SW 1271 (cell line): ENCODE results near the gene MTUS2.

Experiments used
- DNase-seq, 2 experiments: peaks; one replicate each; lab custom pipeline; 2025; lab: John Stamatoyannopoulos, UW

MTUS2 gene

GRCh38 chr13:28859069-28859468, 38.9 kb downstream of the MTUS2 start:
- DNase-seq: no peak

GRCh38 chr13:28859717-28860116, 39.6 kb downstream of the MTUS2 start:
- no peak for DNase-seq

- no peak for DNase-seq
These were observed 44.4 kb downstream of the MTUS2 start for GRCh38 chr13:28864544-28864943.

- DNase-seq: no peak
These were observed 45.1 kb downstream of the MTUS2 start for GRCh38 chr13:28865149-28865744.

- DNase-seq: no peak
These were observed 45.8 kb downstream of the MTUS2 start for GRCh38 chr13:28865951-28866350.

- no peak for DNase-seq
These were observed 46.8 kb downstream of the MTUS2 start for GRCh38 chr13:28866932-28867331.

- no peak for DNase-seq
These were observed 47.4 kb downstream of the MTUS2 start for GRCh38 chr13:28867564-28867963.

GRCh38 chr13:28872427-28873176, 52.5 kb downstream of the MTUS2 start:
- no peak for DNase-seq

- no peak for DNase-seq
These were observed 55.9 kb downstream of the MTUS2 start for GRCh38 chr13:28875846-28876615.

- DNase-seq: no peak
These were observed 57.3 kb downstream of the MTUS2 start for GRCh38 chr13:28877408-28877807.

- no peak for DNase-seq
These were observed 65.0 kb downstream of the MTUS2 start for GRCh38 chr13:28885181-28885580.

GRCh38 chr13:28889086-28889732, 69.1 kb downstream of the MTUS2 start:
- DNase-seq: no peak

- DNase-seq: no peak
These were observed 70.6 kb downstream of the MTUS2 start for GRCh38 chr13:28890712-28891111.

- no peak for DNase-seq
These were observed 97.9 kb downstream of the MTUS2 start for GRCh38 chr13:28918030-28918429.

GRCh38 chr13:28922341-28922740, 102.2 kb downstream of the MTUS2 start:
- no peak for DNase-seq

GRCh38 chr13:28935104-28935503, 115.0 kb downstream of the MTUS2 start:
- no peak for DNase-seq

GRCh38 chr13:28942906-28943305, 122.8 kb downstream of the MTUS2 start:
- DNase-seq: no peak

- no peak for DNase-seq
These were observed 133.7 kb downstream of the MTUS2 start for GRCh38 chr13:28953714-28954418.

- DNase-seq: no peak
These were observed 134.2 kb downstream of the MTUS2 start for GRCh38 chr13:28954419-28954725.

GRCh38 chr13:28954810-28955209, 134.7 kb downstream of the MTUS2 start:
- DNase-seq: no peak

- DNase-seq: no peak
These were observed 135.3 kb downstream of the MTUS2 start for GRCh38 chr13:28955264-28955966.
